ENCODE data around the gene VPS13D.

GRCh38 chr1:12413664-12414410 lies 184.0 kb downstream of the VPS13D start:
- no peak for TF ChIP-seq CTCF (IDR thresholded peaks at IDR 0.05; ENCODE audit: low read depth, low read length)
- no peak for TF ChIP-seq MYC (IDR thresholded peaks at IDR 0.05; ENCODE audit: low read depth, low read length)
- TF ChIP-seq POLR2A (IDR thresholded peaks at IDR 0.05; ENCODE audit: extremely low read depth, insufficient read length): no peak
